Measurements from ENCODE around the gene GPC6.

Gene GPC6

GRCh38 chr13:93620181-93620765 lies 393.7 kb downstream of the GPC6 start:
- Histone ChIP-seq H3K4me1 (ENCODE audit: control insufficient read depth in 1 of 2, insufficient read depth in 2 of 2, low read length in 2 of 2) (no peaks in the 10 kb centered on the region), H3K27me3 (ENCODE audit: low read depth, low read length) (no peaks in the 10 kb centered on the region), H3K4me3 (ENCODE audit: low read depth in 1 of 2, low read length in 2 of 2) (no peak overlapping the region), H3K27ac (ENCODE audit: low read length) (no peak overlapping the region), H3K36me3 (ENCODE audit: control insufficient read depth in 1 of 2, insufficient read depth in 2 of 2, low read length in 2 of 2) (no peaks in the 10 kb centered on the region), H3K9me3 (ENCODE audit: control insufficient read depth in 1 of 2, low read length in 2 of 2) (no peaks in the 10 kb centered on the region)

- Histone ChIP-seq H3K4me3 (ENCODE audit: low read depth in 1 of 2, low read length in 2 of 2) (no peak overlapping the region), H3K36me3 (ENCODE audit: control insufficient read depth in 1 of 2, insufficient read depth in 2 of 2, low read length in 2 of 2) (no peaks in the 10 kb centered on the region), H3K27me3 (ENCODE audit: low read depth, low read length) (no peaks in the 10 kb centered on the region), H3K27ac (ENCODE audit: low read length) (no peak overlapping the region), H3K4me1 (ENCODE audit: control insufficient read depth in 1 of 2, insufficient read depth in 2 of 2, low read length in 2 of 2) (no peaks in the 10 kb centered on the region), H3K9me3 (ENCODE audit: control insufficient read depth in 1 of 2, low read length in 2 of 2) (no peaks in the 10 kb centered on the region)
Measured at GRCh38 chr13:93621051-93621450, 394.4 kb downstream of the GPC6 start.

- Histone ChIP-seq H3K27ac (ENCODE audit: low read length) (no peak overlapping the region), H3K36me3 (ENCODE audit: control insufficient read depth in 1 of 2, insufficient read depth in 2 of 2, low read length in 2 of 2) (no peaks in the 10 kb centered on the region), H3K9me3 (ENCODE audit: control insufficient read depth in 1 of 2, low read length in 2 of 2) (no peaks in the 10 kb centered on the region), H3K4me3 (ENCODE audit: low read depth in 1 of 2, low read length in 2 of 2) (no peak overlapping the region), H3K27me3 (ENCODE audit: low read depth, low read length) (no peaks in the 10 kb centered on the region), H3K4me1 (ENCODE audit: control insufficient read depth in 1 of 2, insufficient read depth in 2 of 2, low read length in 2 of 2) (no peaks in the 10 kb centered on the region)
Measured at GRCh38 chr13:93621966-93622365, 395.4 kb downstream of the GPC6 start.

DNA sequence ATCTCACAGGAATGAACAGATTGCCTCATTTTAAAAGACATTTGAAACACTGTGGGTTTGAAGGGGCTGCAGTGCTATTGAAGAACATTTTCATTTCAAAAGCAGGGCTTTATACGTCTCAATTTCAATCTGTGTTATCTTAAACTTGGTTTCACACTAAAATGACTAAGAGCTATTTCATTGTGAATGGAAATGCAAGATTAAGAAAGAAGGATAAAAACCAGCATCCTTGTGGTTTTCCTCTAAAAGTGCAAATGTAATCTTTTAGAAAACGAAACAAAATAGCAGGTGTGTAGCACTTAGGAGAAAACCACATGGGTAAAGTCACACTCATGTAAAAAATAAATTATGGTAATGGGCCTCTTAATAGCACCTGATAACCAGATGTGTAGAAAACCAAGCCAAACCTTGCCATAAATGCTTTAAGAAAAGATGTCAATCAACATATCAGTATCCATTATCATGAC lies 397.7 kb downstream of the GPC6 start:
- Histone ChIP-seq H3K4me1 (ENCODE audit: control insufficient read depth in 1 of 2, insufficient read depth in 2 of 2, low read length in 2 of 2) (no peaks in the 10 kb centered on the region), H3K36me3 (ENCODE audit: control insufficient read depth in 1 of 2, insufficient read depth in 2 of 2, low read length in 2 of 2) (no peaks in the 10 kb centered on the region), H3K9me3 (ENCODE audit: control insufficient read depth in 1 of 2, low read length in 2 of 2) (no peaks in the 10 kb centered on the region), H3K4me3 (ENCODE audit: low read depth in 1 of 2, low read length in 2 of 2) (no peak overlapping the region), H3K27ac (ENCODE audit: low read length) (no peak overlapping the region), H3K27me3 (ENCODE audit: low read depth, low read length) (no peaks in the 10 kb centered on the region)

DNA sequence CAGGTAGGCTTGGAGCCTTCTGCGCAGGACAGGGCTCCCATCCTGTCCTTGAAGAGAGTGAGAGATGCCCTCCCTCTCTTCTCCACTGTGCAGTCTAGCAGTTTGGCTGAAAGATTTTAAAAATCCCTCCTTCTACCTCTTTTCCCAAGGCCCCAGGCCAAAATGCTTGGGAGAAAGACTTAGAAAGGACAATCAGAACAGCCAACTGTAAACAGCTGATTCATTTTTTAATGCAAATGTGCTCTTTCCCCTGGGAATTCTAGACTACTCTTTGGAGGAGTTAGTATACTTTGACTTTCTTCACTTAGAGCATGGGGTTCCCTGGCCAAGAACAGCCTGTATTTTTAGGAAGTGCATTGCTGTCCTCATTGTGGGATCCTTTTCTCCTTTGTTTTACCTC lies 398.9 kb downstream of the GPC6 start:
- Histone ChIP-seq H3K36me3 (ENCODE audit: control insufficient read depth in 1 of 2, insufficient read depth in 2 of 2, low read length in 2 of 2) (no peaks in the 10 kb centered on the region), H3K4me3 (ENCODE audit: low read depth in 1 of 2, low read length in 2 of 2) (no peak overlapping the region), H3K27ac (ENCODE audit: low read length) (no peak overlapping the region), H3K27me3 (ENCODE audit: low read depth, low read length) (no peaks in the 10 kb centered on the region), H3K9me3 (ENCODE audit: control insufficient read depth in 1 of 2, low read length in 2 of 2) (no peaks in the 10 kb centered on the region), H3K4me1 (ENCODE audit: control insufficient read depth in 1 of 2, insufficient read depth in 2 of 2, low read length in 2 of 2) (no peaks in the 10 kb centered on the region)

DNA sequence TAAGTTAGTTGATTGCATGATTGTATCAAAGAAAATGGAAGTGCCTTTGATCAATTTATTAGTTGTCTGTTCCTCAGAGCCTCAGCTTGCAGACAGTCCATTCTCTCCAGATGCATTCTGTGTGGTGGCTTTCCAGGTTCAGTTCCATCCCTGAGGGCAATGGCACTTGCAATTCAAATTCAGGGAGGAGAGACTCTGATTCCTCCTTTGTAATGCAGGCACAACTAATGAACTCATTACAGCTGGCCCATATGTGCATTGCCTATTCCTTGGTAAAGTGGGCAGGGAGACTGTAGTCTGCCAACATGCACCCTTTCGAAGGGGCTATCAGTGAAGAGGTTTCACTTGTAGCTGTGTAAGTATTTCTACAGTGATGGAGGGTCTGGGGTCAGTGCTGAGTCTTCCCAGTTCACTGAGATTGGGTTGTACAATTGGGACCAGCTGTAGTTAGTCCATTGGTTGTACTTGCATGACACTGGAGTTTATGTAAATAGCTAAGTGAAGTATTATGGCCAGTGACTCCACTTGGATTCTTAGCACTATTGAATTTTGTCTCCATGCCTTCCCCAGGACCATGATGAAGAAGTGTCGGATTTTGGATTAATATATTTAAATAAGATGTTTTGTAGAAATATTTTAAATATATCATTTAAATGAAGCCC lies 401.7 kb downstream of the GPC6 start:
- Histone ChIP-seq H3K27me3 (ENCODE audit: low read depth, low read length) (no peaks in the 10 kb centered on the region), H3K36me3 (ENCODE audit: control insufficient read depth in 1 of 2, insufficient read depth in 2 of 2, low read length in 2 of 2) (no peaks in the 10 kb centered on the region), H3K9me3 (ENCODE audit: control insufficient read depth in 1 of 2, low read length in 2 of 2) (no peaks in the 10 kb centered on the region), H3K4me1 (ENCODE audit: control insufficient read depth in 1 of 2, insufficient read depth in 2 of 2, low read length in 2 of 2) (no peaks in the 10 kb centered on the region), H3K27ac (ENCODE audit: low read length) (no peak overlapping the region), H3K4me3 (ENCODE audit: low read depth in 1 of 2, low read length in 2 of 2) (no peak overlapping the region)

- no peak overlapping the region for H3K4me3 ChIP-seq (ENCODE audit: low read depth in 1 of 2, low read length in 2 of 2)
- no peaks in the 10 kb centered on the region for H3K4me1 ChIP-seq (ENCODE audit: control insufficient read depth in 1 of 2, insufficient read depth in 2 of 2, low read length in 2 of 2)
- H3K36me3 ChIP-seq (ENCODE audit: control insufficient read depth in 1 of 2, insufficient read depth in 2 of 2, low read length in 2 of 2): no peaks in the 10 kb centered on the region
- no peaks in the 10 kb centered on the region for H3K9me3 ChIP-seq (ENCODE audit: control insufficient read depth in 1 of 2, low read length in 2 of 2)
- no peaks in the 10 kb centered on the region for H3K27me3 ChIP-seq (ENCODE audit: low read depth, low read length)
- H3K27ac ChIP-seq (ENCODE audit: low read length): no peak overlapping the region
Measured at GRCh38 chr13:93635616-93636032, 409.0 kb downstream of the GPC6 start.

GRCh38 chr13:93637852-93638251 lies 411.2 kb downstream of the GPC6 start:
- no peaks in the 10 kb centered on the region for H3K9me3 ChIP-seq (ENCODE audit: control insufficient read depth in 1 of 2, low read length in 2 of 2)
- no peaks in the 10 kb centered on the region for H3K36me3 ChIP-seq (ENCODE audit: control insufficient read depth in 1 of 2, insufficient read depth in 2 of 2, low read length in 2 of 2)
- no peak overlapping the region for H3K27ac ChIP-seq (ENCODE audit: low read length)
- H3K4me3 ChIP-seq (ENCODE audit: low read depth in 1 of 2, low read length in 2 of 2): no peak overlapping the region
- H3K4me1 ChIP-seq (ENCODE audit: control insufficient read depth in 1 of 2, insufficient read depth in 2 of 2, low read length in 2 of 2): no peaks in the 10 kb centered on the region
- no peaks in the 10 kb centered on the region for H3K27me3 ChIP-seq (ENCODE audit: low read depth, low read length)

- Histone ChIP-seq H3K4me3 (ENCODE audit: low read depth in 1 of 2, low read length in 2 of 2) (no peak overlapping the region), H3K27ac (ENCODE audit: low read length) (no peak overlapping the region), H3K36me3 (ENCODE audit: control insufficient read depth in 1 of 2, insufficient read depth in 2 of 2, low read length in 2 of 2) (no peaks in the 10 kb centered on the region), H3K9me3 (ENCODE audit: control insufficient read depth in 1 of 2, low read length in 2 of 2) (no peaks in the 10 kb centered on the region), H3K27me3 (ENCODE audit: low read depth, low read length) (no peaks in the 10 kb centered on the region), H3K4me1 (ENCODE audit: control insufficient read depth in 1 of 2, insufficient read depth in 2 of 2, low read length in 2 of 2) (no peaks in the 10 kb centered on the region)
Measured at GRCh38 chr13:93640452-93640851, 413.8 kb downstream of the GPC6 start.

- Histone ChIP-seq H3K36me3 (ENCODE audit: control insufficient read depth in 1 of 2, insufficient read depth in 2 of 2, low read length in 2 of 2) (no peaks in the 10 kb centered on the region), H3K4me1 (ENCODE audit: control insufficient read depth in 1 of 2, insufficient read depth in 2 of 2, low read length in 2 of 2) (no peaks in the 10 kb centered on the region), H3K4me3 (ENCODE audit: low read depth in 1 of 2, low read length in 2 of 2) (no peak overlapping the region), H3K9me3 (ENCODE audit: control insufficient read depth in 1 of 2, low read length in 2 of 2) (no peaks in the 10 kb centered on the region), H3K27ac (ENCODE audit: low read length) (no peak overlapping the region), H3K27me3 (ENCODE audit: low read depth, low read length) (no peaks in the 10 kb centered on the region)
Measured at GRCh38 chr13:93646245-93646644, 419.6 kb downstream of the GPC6 start.

- no peaks in the 10 kb centered on the region for H3K9me3 ChIP-seq (ENCODE audit: control insufficient read depth in 1 of 2, low read length in 2 of 2)
- H3K36me3 ChIP-seq (ENCODE audit: control insufficient read depth in 1 of 2, insufficient read depth in 2 of 2, low read length in 2 of 2): no peaks in the 10 kb centered on the region
- no peak overlapping the region for H3K4me3 ChIP-seq (ENCODE audit: low read depth in 1 of 2, low read length in 2 of 2)
Measured at GRCh38 chr13:93649496-93649895, 422.9 kb downstream of the GPC6 start.

DNA sequence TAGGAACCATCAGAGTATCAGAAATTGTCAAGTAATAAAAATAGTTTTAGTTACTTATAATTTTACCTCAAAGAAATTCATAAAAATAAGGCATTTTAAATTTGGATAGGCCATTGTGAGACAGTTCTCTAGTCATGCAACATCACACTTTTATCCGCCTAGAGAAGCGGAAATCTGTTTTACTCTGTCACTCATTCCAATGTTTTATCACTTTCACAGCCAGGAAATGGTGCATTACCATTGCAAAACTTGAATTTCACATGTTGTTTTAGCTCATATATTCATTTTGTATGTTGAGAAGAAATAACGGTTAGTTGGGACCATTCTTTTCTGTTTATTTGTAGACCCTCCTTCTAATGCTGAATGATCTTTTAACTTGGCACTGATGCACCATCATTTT lies 427.2 kb downstream of the GPC6 start:
- Histone ChIP-seq H3K4me3 (ENCODE audit: low read depth in 1 of 2, low read length in 2 of 2) (no peak overlapping the region), H3K9me3 (ENCODE audit: control insufficient read depth in 1 of 2, low read length in 2 of 2) (peaks cover 0 to 4% of the 10 kb centered on the region in 2 donors), H3K4me1 (ENCODE audit: control insufficient read depth in 1 of 2, insufficient read depth in 2 of 2, low read length in 2 of 2) (no peaks in the 10 kb centered on the region), H3K36me3 (ENCODE audit: control insufficient read depth in 1 of 2, insufficient read depth in 2 of 2, low read length in 2 of 2) (no peaks in the 10 kb centered on the region), H3K27ac (ENCODE audit: low read length) (no peak overlapping the region), H3K27me3 (ENCODE audit: low read depth, low read length) (no peaks in the 10 kb centered on the region)

More at GRCh38 chr13:93649496-93649895, 422.9 kb downstream of the GPC6 start:
- Histone ChIP-seq H3K27me3 (ENCODE audit: low read depth, low read length) (no peaks in the 10 kb centered on the region), H3K27ac (ENCODE audit: low read length) (no peak overlapping the region), H3K4me1 (ENCODE audit: control insufficient read depth in 1 of 2, insufficient read depth in 2 of 2, low read length in 2 of 2) (no peaks in the 10 kb centered on the region)

All from muscle layer of duodenum (tissue), 2 donors.